ENCODE measurements around the gene ZMIZ1.

ZMIZ1 gene

DNA sequence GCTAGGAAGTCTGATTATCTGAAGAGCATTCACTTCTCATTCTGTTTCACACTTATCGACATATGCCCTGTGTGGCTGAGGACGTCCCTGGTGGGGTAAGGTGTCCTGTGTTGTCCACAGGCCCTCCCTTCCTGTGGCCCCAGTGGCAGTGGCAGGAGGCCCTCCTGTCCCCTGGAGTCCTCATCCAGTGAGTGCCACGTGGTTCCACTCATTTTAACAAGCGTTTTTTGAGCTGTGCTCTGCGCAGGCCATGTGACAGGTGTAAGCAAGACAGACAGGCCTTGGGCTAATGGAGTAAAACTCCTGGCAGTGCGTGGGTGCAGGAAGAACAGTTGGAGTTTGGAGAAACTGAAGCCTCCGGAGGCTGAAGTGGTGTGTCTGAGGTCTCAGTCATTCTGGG lies 239.2 kb downstream of the ZMIZ1 start:
- no peak overlapping the region for H3K4me3 ChIP-seq
- no peak overlapping the region for H3K27ac ChIP-seq

DNA sequence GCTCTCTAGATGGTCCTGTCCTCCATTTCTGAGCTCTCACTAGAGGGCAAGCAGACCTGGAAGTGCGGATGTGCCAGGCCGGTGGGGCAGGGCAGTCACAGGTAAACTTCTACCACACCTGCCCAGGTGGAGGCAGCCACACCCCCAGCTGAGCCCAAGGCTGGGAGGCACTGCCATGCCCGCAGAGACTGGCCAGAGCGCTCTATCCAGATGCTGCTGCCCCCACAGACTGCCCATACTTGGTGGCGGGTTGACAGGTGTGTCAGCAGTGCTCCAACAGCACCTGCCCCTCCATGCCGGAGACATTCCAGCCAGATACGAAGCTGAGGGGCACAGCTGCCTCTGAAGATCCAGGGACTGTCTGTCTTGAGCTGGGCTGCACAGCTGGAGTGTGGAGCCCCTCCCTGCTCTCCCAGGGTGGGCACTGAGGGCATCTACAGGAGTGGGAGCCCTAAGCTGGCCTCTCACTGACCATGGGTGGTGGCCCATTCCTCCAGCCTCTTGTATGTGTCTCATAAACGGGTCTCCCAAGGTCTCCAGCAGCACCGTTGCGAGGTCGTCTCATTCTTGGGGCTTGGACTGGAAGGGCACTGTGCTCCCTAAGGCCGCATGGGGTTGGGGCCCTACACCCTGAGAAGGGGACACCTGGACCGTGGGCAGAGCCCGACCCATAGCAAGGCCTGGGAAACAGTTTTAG lies 240.4 kb downstream of the ZMIZ1 start:
- H3K4me3 ChIP-seq, result no peak overlapping the region
- peak overlapping the region in 3 of 21 experiments; percentile 12 to 78 (median 30) for H3K27ac ChIP-seq

DNA sequence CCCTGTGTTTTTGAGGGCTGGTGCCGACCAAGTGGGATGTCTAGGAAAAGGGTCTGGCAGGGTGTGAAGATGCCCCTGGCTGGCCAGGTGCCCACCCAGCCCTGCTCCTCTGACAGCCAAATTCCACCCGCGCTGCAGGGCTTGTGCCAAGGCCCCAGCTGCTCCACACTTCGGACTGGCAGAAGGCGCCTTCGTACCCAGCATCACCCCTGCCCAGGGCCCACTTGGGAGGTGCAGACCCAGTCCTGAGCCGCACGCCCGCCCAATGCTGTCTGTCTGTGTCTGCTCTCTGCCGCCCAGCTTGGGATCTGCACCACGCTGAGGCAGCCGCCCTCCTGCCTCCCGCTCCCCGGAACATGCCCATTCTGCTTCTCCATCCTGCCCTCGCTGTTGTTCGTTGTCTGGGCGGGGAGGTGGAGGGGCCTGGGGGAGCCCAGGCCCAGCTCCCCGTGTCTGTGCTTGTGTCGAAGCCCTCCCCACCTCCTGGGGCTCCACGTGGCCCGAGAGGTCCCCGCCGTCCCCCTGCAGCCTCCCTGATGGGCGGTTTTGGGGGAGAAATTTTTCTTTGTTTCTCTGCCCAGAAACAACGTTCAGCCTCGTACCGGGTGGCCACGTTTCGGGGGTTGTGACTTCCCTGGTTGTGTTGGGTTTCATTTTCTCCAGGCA lies 241.6 kb downstream of the ZMIZ1 start:
- H3K27ac ChIP-seq, result peak overlapping the region in 12 of 21 experiments; percentile 3 to 78 (median 42)
- H3K4me3 ChIP-seq, result no peak overlapping the region

DNA sequence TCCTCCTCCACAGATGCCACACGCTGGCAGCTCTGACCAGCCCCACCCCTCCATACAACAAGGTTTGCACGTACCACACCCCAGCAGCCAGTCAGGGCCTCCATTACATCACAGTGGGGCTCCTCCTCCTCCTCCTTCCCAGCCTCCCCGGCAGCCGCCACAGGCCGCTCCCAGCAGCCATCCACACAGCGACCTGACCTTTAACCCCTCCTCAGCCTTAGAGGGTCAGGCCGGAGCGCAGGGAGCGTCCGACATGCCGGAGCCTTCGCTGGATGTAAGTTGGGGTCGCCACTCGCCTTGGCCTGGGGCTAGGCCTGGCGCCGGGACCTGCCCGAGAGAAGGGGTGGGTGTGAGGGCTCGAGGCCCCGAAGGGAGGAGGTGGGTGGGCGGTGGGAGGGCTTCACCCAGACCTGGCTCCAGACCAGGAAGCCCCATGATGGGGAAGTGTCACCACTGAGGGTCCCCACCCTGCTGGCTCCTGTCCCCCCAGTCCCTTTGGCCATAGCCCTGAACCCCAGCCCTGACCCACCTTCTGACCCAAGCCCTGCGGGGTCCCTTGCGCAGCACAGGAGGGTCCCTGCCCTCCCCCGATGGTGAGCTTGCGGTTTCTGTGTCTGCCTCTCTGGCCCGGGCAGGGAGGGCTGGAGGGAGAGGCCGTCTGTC lies 242.3 kb downstream of the ZMIZ1 start:
- Histone ChIP-seq H3K4me3 (no peak overlapping the region), H3K27ac (peak overlapping the region in 13 of 21 experiments; percentile 3 to 78 (median 42))

DNA sequence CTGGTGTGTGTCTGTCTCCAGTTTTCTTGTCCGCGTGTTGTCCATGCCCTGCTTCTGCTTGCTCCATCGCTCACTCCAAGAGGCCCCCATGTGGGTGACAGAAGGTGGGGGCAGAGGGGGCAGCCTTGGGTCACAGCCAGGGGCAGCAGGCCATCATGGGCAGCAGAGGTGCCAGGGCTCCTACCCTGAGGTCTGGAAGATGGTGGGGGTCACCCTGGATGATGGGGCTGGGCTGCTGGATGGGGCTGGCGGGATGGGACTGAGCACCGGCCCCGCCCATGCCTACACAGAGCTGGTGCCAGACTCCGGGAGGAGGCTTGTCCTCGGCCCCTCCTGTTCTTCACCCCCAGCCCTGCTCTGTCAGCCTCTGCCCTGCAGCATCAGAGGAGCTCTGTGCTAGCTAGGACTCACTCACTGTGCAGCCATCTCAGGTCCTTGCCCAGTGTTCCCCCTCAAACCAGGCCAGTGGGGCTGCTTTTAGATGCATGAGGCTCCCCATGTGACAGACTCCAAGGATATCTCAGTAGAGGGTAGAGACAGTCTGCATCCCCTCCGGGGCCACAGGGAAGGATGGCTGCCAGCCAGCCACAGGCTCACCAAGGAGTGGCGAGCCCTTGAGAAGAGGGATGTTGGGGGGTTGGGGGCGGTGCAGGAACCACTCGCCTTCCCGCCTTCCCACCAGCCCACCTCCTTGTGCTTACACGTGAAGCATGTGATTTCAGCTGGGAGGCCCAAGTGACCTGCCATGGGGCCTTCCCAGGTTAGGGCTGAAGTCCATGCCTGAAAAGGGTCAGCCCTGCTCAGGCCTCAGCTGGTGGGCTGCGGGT lies 243.0 kb downstream of the ZMIZ1 start:
- Histone ChIP-seq H3K4me3 (no peak overlapping the region), H3K27ac (peak overlapping the region in 12 of 21 experiments; percentile 3 to 78 (median 42))

- H3K27ac ChIP-seq, result peak overlapping the region in 2 of 21 experiments; percentile 5 to 15
Observed at GRCh38 chr10:79312601-79313187, 243.9 kb downstream of the ZMIZ1 start.

DNA sequence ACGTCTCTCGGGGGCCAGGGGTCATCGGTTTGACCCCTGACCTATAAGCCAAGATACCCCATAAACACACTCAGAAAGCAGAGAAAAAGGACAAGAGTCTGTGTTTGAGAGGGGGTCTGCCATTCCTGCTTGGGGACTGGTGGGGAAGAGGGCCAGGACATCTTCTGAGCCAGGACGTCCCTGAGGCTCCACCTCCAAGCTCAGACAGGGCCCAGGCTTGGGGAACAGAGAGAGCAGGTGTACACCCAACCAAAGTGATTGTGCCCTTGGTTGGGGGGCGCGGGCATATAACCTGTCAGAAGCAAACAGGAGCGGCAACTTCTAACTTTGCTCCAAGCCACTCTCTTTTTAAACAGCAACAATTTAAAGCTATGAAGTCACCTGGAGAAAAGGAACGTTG lies 244.6 kb downstream of the ZMIZ1 start:
- no peak overlapping the region for H3K4me3 ChIP-seq
- H3K27ac ChIP-seq, result peak overlapping the region in 4 of 21 experiments; percentile 2 to 41 (median 10)

More at GRCh38 chr10:79312601-79313187, 243.9 kb downstream of the ZMIZ1 start:
- no peak overlapping the region for H3K4me3 ChIP-seq

DNA sequence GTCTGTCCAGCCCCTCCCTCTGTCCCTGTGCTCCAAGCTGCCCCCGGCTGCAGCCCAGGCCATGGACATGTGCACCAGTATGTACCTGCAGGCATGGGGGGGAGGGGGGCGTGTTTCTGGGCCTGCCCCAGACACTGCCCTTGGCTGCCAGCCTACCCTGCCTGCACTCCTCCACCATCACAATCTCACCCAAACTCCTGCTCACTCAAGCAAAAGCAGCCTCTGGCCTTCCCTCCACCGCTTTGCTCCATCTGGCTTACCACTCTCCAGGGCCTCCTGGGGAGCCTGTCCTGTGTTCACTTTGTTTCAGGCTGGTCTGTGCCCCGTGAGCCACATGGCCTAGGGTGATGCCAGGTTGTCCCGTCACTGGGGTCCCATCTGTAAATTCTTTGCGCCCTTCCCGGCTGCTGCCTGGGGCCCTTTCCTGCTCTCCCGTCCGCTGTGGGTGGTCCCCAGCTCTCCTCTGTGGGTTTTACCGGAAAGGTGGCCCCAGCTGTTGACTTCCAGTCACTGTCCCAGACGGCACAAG lies 245.2 kb downstream of the ZMIZ1 start:
- peak overlapping the region in 4 of 21 experiments; percentile 2 to 16 (median 11) for H3K27ac ChIP-seq
- no peak overlapping the region for H3K4me3 ChIP-seq

DNA sequence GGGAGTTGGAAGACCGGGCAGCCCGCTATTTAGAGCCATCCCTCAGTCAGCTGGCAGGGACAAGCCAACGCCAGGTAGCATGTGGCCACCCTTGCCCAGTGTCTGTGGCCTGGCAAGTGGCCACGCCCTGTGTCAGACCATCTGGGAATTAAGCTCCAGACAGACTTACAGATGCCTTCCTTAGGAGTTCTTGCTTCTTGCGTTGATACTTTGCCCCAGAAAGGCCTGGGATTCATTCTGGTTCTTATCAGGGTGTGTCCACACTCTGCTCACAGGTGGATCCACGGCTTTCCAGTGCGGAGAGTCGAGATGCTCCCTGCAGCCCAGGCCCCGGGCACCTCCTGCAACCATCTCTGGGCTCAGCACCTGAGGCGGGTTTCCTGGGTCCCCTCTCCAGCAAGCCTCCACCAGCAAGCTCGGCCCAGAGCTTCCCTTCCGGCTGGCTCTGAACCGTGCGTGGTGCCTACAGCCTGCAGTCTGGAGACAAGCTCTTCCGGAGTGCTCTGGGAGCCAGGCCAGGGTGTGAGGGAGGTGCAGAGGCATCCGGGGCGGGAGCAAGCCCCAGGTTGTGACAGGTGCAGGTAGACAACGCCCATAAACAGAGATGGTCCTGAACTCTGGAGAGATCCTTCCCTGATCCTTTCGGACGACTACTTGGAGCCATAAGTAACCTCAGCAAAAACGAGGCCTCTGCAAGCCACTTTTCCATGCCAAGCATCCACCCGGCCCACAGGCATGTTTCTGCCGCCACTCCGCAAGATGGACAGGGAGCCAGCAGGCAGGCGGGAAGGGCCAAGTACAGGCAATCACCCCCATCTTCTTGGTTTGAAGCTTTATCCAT lies 246.2 kb downstream of the ZMIZ1 start:
- Histone ChIP-seq H3K27ac (peak overlapping the region in 6 of 21 experiments; percentile 4 to 60 (median 19)), H3K4me3 (no peak overlapping the region)

- peak overlapping the region in 4 of 21 experiments; percentile 7 to 35 (median 19) for H3K27ac ChIP-seq
Observed at GRCh38 chr10:79315602-79315920, 246.8 kb downstream of the ZMIZ1 start.

DNA sequence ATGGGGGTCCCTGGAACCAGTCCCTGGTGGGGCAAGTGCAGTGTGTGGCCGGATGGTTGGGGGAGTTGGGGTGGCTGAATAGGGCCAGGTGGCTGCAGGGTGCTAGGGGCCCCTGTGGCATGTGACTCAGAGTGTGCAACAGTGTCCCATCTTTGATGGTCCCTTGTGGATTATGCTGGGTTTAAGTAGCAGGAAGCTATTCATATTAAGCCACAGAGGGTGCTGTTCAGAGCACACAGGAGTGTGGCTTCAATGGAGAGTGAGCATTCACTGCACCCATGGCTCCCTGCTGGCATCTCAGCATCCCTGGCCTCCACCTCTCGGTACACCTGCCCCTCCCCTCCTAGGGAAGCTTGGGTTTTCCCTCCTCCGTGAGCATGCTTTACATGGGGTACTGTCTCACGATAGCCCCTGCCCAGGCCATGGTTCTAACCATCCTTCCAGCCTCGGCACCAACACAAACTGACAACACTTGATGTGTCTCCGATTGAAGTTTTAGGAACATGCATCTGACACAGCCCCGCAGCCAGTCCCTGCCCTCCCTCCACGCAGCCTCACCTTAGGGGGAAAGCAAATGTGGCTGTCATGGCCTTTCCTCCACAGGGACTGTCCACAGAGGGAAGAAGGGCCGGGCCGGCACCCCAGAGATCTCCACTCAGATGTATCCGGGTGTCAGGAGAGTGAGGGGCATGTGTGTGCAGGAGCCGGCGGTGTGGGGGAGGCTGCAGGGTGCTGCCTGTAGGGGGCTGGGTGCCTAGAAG lies 248.1 kb downstream of the ZMIZ1 start:
- Histone ChIP-seq H3K4me3 (peak overlapping the region in 1 of 7 experiments; percentile 7), H3K27ac (peak overlapping the region in 17 of 21 experiments; percentile 13 to 87 (median 57))

More at GRCh38 chr10:79315602-79315920, 246.8 kb downstream of the ZMIZ1 start:
- no peak overlapping the region for H3K4me3 ChIP-seq

GRCh38 chr10:79318369-79318768 lies 249.6 kb downstream of the ZMIZ1 start:
- H3K4me3 ChIP-seq, result no peak overlapping the region
- peak overlapping the region in 11 of 21 experiments; percentile 51 to 87 (median 67) for H3K27ac ChIP-seq

DNA sequence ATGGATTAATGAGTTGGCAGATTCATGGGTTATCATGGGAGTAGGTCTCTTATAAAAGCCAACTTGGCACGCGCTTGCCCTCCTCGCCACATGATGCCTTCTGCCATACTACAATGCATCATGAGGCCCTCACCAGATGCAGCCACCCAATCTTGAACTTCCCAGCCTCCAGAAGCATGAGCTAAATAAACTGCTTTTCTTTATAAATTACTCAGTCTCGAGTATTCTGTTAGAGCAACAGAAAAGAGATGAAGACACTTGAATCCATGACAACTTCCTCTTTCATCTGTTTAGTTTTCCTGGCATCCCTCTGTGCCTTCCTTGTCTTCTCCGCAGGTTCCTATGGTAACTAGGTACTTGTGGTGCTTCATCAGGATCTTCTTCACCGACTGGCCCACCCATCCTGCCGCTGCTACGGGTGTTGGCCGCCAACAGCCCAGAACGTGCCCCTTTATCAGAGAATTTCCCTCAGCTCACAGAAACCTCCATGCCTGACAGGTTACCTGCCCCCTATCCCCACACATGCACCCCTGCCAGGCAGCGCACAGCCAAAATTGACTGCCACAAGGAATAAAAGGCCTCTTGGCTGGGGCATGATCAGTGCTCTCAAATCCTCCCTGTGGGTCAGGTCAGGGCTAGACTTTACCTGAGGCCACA lies 250.5 kb downstream of the ZMIZ1 start:
- Histone ChIP-seq H3K4me3 (no peak overlapping the region), H3K27ac (peak overlapping the region in 2 of 21 experiments; percentile 74 to 87)

GRCh38 chr10:79320316-79320715 lies 251.6 kb downstream of the ZMIZ1 start:
- Histone ChIP-seq H3K27ac (peak overlapping the region in 3 of 21 experiments; percentile 30 to 85 (median 84)), H3K4me3 (no peak overlapping the region)

DNA sequence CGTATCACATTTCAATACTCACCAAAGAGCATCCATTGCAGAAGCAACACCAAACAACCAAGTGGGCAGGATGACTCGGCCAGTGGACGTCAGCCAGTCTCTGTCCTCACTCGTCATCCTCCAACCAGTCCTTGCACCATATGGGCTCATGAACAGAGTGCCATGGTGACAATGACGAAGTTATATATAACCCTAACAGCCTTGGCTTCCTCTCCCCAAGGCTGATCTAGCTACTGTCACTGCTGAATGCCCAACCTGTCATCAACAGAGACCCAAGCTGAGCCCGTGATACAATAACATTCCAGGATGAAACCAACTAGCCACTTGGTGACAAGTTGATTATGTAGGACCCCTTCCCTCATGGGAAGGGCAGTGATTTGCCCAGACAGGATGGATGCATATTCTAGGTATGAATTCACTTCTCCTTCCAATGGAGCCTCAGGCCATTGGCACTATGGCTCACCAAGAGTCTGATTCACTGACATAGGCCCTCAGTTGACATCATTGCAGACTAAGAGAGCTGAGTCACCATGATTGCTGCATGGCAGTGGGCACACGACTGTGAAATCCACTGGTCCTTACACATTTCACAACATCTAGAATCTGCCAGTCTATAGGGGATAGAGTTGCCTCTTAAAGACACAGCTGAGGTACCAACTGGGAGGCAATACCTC lies 252.2 kb downstream of the ZMIZ1 start:
- Histone ChIP-seq H3K4me3 (no peak overlapping the region), H3K27ac (peak overlapping the region in 13 of 21 experiments; percentile 13 to 93 (median 64))

DNA sequence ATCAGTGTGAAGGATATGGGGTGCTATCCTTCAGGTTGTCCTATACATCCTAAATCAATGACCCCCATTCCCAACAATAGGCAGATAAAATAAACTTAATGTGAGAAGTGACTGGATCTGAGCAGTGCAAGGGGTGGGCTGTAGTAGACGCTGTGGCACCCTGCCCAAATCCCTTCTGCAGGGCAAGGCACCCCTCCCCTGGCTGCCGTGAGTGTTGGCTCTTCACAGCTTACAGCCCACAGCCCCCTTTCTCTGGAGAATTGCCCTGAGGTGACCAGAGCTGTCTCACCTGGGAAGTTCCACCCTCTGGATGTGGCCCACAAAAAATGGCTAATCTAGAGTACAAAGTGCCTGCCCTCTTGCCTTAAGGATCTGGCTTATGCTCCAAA lies 252.7 kb downstream of the ZMIZ1 start:
- Histone ChIP-seq H3K27ac (peak overlapping the region in 13 of 21 experiments; percentile 13 to 93 (median 64)), H3K4me3 (no peak overlapping the region)
